Thoracic aorta (tissue), 2 donors: ENCODE results near the gene CHCHD6. TPM values are rescaled to one million over a fixed set of nuclear protein-coding genes. Genes with fewer than 3 reads are reported as not detected.

Source experiments
- ATAC-seq: fragments of 150-250 bp; one replicate; pipeline ENCODE4 v1.8.0; 2017; ENCODE audit warnings: low read depth; ENCODE audit not compliant: insufficient number of reproducible peaks, low FRiP score
- DNase-seq: peaks from one replicate; pipeline ENCODE4 v3.0.0-alpha.2; 2020; ENCODE audit warnings: low spot score
- H3K27ac ChIP-seq, 2 donors: fragments of 200-600 bp; sonication (generic); 1 replicate in 1 of 2; 2 replicates in 1 of 2; pipeline ENCODE4 v1.5.1; 2016; ENCODE audit warnings: mild to moderate bottlenecking in 2 of 2, moderate library complexity in 2 of 2
- H3K27me3 ChIP-seq: fragments of 200-600 bp; sonication (generic); replicated peaks from 2 replicates; pipeline ENCODE4 v1.6.0; 2016; ENCODE audit warnings: mild to moderate bottlenecking; ENCODE audit not compliant: insufficient read depth
- H3K36me3 ChIP-seq: fragments of 200-600 bp; sonication (generic); one replicate; pipeline ENCODE4 v1.5.1; 2016
- H3K4me1 ChIP-seq, 2 donors: fragments of 200-600 bp; sonication (generic); 1 replicate in 1 of 2; 2 replicates in 1 of 2; pipeline versions ENCODE4 v1.5.1 to v1.6.0; 2016; ENCODE audit warnings: low read depth in 2 of 2, mild to moderate bottlenecking in 1 of 2; ENCODE audit not compliant: control insufficient read depth in 1 of 2
- H3K4me3 ChIP-seq: fragments of 200-600 bp; sonication (generic); 2 replicates; pipeline ENCODE4 v1.5.1; 2016; ENCODE audit warnings: mild to moderate bottlenecking
- H3K9me3 ChIP-seq: fragments of 200-600 bp; sonication (generic); 2 replicates; pipeline ENCODE4 v1.5.1; 2016
- CTCF ChIP-seq: fragments of 200-600 bp; sonication (generic); IDR thresholded peaks from one replicate; pipeline ENCODE4 v1.5.1; 2019; ENCODE audit warnings: antibody characterized with exemption
- total RNA-seq, 2 donors: library from RNA; depleted of rRNA; stranded (reverse); fragments of >200 nt; gene quantifications; one replicate each; pipeline versions ENCODE4 v1.1.0 to v1.2.3, GENCODE V29; 2016

Gene CHCHD6
- total RNA-seq, 2 donors from 2014 or later: 12.5 to 17.1 TPM

GRCh38 chr3:126928921-126929474, 225.0 kb downstream of the CHCHD6 start:
- no peak for TF ChIP-seq CTCF
- Histone ChIP-seq H3K27ac (no peak overlapping the region), H3K27me3 (no peaks in the 10 kb centered on the region), H3K36me3 (no peaks in the 10 kb centered on the region), H3K4me3 (no peak overlapping the region), H3K4me1 (peaks cover 9 to 62% of the 10 kb centered on the region in 2 donors), H3K9me3 (no peaks in the 10 kb centered on the region)
- ATAC-seq (no peak), DNase-seq (no peak)

- H3K4me3 ChIP-seq: no peak overlapping the region
- no peaks in the 10 kb centered on the region for H3K9me3 ChIP-seq
- H3K27ac ChIP-seq: no peak overlapping the region
- H3K36me3 ChIP-seq: no peaks in the 10 kb centered on the region
- no peak for ATAC-seq
- TF ChIP-seq CTCF: no peak
- H3K27me3 ChIP-seq: no peaks in the 10 kb centered on the region
- peaks cover 9 to 48% of the 10 kb centered on the region in 2 donors for H3K4me1 ChIP-seq
- no peak for DNase-seq
Measured at GRCh38 chr3:126930936-126931600, 227.0 kb downstream of the CHCHD6 start.

DNA sequence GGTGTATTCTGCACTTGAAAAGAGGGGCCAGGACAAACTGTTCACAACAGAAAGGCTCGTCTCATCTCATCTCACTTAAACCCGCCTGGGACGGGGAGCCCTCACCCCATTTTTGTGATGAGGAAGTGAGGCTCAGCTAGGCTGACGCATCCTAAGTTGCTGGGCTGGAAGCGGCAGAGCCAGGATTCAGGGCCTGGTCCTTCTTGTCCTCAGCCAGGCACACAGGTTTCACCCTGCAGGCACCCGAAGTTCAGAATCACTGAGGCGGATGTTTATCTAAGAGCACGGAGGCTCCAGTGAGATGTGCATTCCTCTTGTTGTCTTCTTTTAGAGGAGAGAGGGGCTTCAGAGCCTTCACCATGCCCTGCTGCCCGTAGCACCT, 227.8 kb downstream of the CHCHD6 start:
- Histone ChIP-seq H3K36me3 (no peaks in the 10 kb centered on the region), H3K4me3 (no peak overlapping the region), H3K9me3 (no peaks in the 10 kb centered on the region), H3K4me1 (peaks cover 5 to 42% of the 10 kb centered on the region in 2 donors), H3K27ac (peak overlapping the region in 1 of 2 donors; percentile 39), H3K27me3 (no peaks in the 10 kb centered on the region)
- no peak for TF ChIP-seq CTCF
- DNase-seq: no peak
- ATAC-seq: no peak

GRCh38 chr3:126932188-126932931, 228.3 kb downstream of the CHCHD6 start:
- TF ChIP-seq CTCF: no peak
- no peak overlapping the region for H3K4me3 ChIP-seq
- peaks cover 0 to 41% of the 10 kb centered on the region in 2 donors for H3K4me1 ChIP-seq
- H3K9me3 ChIP-seq: no peaks in the 10 kb centered on the region
- peak overlapping the region in 1 of 2 donors; percentile 39 for H3K27ac ChIP-seq
- H3K36me3 ChIP-seq: no peaks in the 10 kb centered on the region
- H3K27me3 ChIP-seq: no peaks in the 10 kb centered on the region
- ATAC-seq (peak; percentile 5), DNase-seq (no peak)

DNA sequence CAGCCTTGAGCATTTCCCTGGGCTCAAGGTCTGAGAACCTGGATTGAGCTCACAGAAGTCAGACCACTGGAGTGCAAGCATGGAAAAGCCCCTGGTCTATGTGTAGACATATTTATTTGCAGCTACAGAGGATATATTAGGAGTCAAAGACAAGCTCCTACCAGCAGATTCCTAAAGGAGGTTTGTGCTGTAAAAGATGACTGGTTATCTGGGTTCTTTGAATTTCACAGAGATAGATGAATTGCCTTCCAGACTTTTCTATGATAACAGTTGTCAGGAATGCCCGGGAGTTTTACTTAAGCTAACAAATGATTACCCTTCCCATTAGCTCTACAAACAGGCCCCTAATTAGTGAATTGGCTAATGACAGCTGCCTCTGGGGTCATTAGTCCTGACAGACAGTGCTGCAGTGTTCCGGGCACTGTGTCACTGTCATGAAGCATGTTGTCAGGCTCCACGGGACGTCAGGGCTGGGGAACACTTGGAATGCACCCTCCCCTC, 230.0 kb downstream of the CHCHD6 start:
- Histone ChIP-seq H3K4me3 (no peak overlapping the region), H3K4me1 (peaks cover 1 to 40% of the 10 kb centered on the region in 2 donors), H3K27ac (no peak overlapping the region), H3K9me3 (no peaks in the 10 kb centered on the region), H3K36me3 (no peaks in the 10 kb centered on the region), H3K27me3 (no peaks in the 10 kb centered on the region)
- no peak for TF ChIP-seq CTCF
- DNase-seq (no peak), ATAC-seq (no peak)
